ENCODE results near the gene MCF2.

The MCF2 gene

GRCh38 chrX:139642241-139642927 is 65.6 kb downstream of the MCF2 start:
- H3K4me1 ChIP-seq (ENCODE audit: insufficient read depth, low read length, poor library complexity, severe bottlenecking): no peaks in the 10 kb centered on the region
- H2AFZ ChIP-seq (ENCODE audit: low read length): no peak overlapping the region
- H3K4me3 ChIP-seq (ENCODE audit: low read length, poor library complexity, severe bottlenecking): no peak overlapping the region
- no peak overlapping the region for H3K4me2 ChIP-seq (ENCODE audit: low read depth, low read length, poor library complexity, severe bottlenecking)
- no peaks in the 10 kb centered on the region for H4K20me1 ChIP-seq (ENCODE audit: insufficient read depth, low read length, poor library complexity, severe bottlenecking)
- no peaks in the 10 kb centered on the region for H3K27me3 ChIP-seq (ENCODE audit: insufficient read depth, low read length, poor library complexity, severe bottlenecking)
- no peaks in the 10 kb centered on the region for H3K36me3 ChIP-seq (ENCODE audit: insufficient read depth, low read length)
- no peaks in the 10 kb centered on the region for H3K9me2 ChIP-seq (replicated peaks; ENCODE audit: low read depth, low read length)
- no peak overlapping the region for H3K9ac ChIP-seq (ENCODE audit: low read depth, low read length, poor library complexity, severe bottlenecking)
- no peaks in the 10 kb centered on the region for H3F3A ChIP-seq (ENCODE audit: low read depth)
- H3K9me3 ChIP-seq (ENCODE audit: insufficient read depth, low read depth, low read length): no peaks in the 10 kb centered on the region
- TF ChIP-seq EZH2phosphoT487 (IDR thresholded peaks at IDR 0.05; ENCODE audit: borderline replicate concordance) (no peak), CTCF (conservative IDR thresholded peaks at IDR 0.05; ENCODE audit: low read length) (no peak)
- no peaks in the 10 kb centered on the region for H3K79me2 ChIP-seq (ENCODE audit: insufficient read depth, low read length)

- no peaks in the 10 kb centered on the region for H3K36me3 ChIP-seq (ENCODE audit: insufficient read depth, low read length)
- H3K4me1 ChIP-seq (ENCODE audit: insufficient read depth, low read length, poor library complexity, severe bottlenecking): no peaks in the 10 kb centered on the region
- H3F3A ChIP-seq (ENCODE audit: low read depth): no peaks in the 10 kb centered on the region
- no peak overlapping the region for H3K9ac ChIP-seq (ENCODE audit: low read depth, low read length, poor library complexity, severe bottlenecking)
- H3K4me2 ChIP-seq (ENCODE audit: low read depth, low read length, poor library complexity, severe bottlenecking): no peak overlapping the region
- H3K9me3 ChIP-seq (ENCODE audit: insufficient read depth, low read depth, low read length): no peaks in the 10 kb centered on the region
- no peaks in the 10 kb centered on the region for H4K20me1 ChIP-seq (ENCODE audit: insufficient read depth, low read length, poor library complexity, severe bottlenecking)
- no peak overlapping the region for H2AFZ ChIP-seq (ENCODE audit: low read length)
- no peaks in the 10 kb centered on the region for H3K27me3 ChIP-seq (ENCODE audit: insufficient read depth, low read length, poor library complexity, severe bottlenecking)
- TF ChIP-seq EZH2phosphoT487 (IDR thresholded peaks at IDR 0.05; ENCODE audit: borderline replicate concordance): no peak
- TF ChIP-seq CTCF (conservative IDR thresholded peaks at IDR 0.05; ENCODE audit: low read length): no peak
- no peaks in the 10 kb centered on the region for H3K9me2 ChIP-seq (replicated peaks; ENCODE audit: low read depth, low read length)
- H3K79me2 ChIP-seq (ENCODE audit: insufficient read depth, low read length): no peaks in the 10 kb centered on the region
- H3K4me3 ChIP-seq (ENCODE audit: low read length, poor library complexity, severe bottlenecking): no peak overlapping the region
Observed at GRCh38 chrX:139640259-139640658, 67.7 kb downstream of the MCF2 start.

- no peaks in the 10 kb centered on the region for H4K20me1 ChIP-seq (ENCODE audit: insufficient read depth, low read length, poor library complexity, severe bottlenecking)
- no peak overlapping the region for H2AFZ ChIP-seq (ENCODE audit: low read length)
- TF ChIP-seq EZH2phosphoT487 (IDR thresholded peaks at IDR 0.05; ENCODE audit: borderline replicate concordance): no peak
- TF ChIP-seq CTCF (conservative IDR thresholded peaks at IDR 0.05; ENCODE audit: low read length): no peak
- no peaks in the 10 kb centered on the region for H3F3A ChIP-seq (ENCODE audit: low read depth)
- H3K79me2 ChIP-seq (ENCODE audit: insufficient read depth, low read length): no peaks in the 10 kb centered on the region
- no peak overlapping the region for H3K4me3 ChIP-seq (ENCODE audit: low read length, poor library complexity, severe bottlenecking)
- H3K36me3 ChIP-seq (ENCODE audit: insufficient read depth, low read length): no peaks in the 10 kb centered on the region
- H3K4me1 ChIP-seq (ENCODE audit: insufficient read depth, low read length, poor library complexity, severe bottlenecking): no peaks in the 10 kb centered on the region
- H3K9me2 ChIP-seq (replicated peaks; ENCODE audit: low read depth, low read length): no peaks in the 10 kb centered on the region
- no peaks in the 10 kb centered on the region for H3K9me3 ChIP-seq (ENCODE audit: insufficient read depth, low read depth, low read length)
- H3K9ac ChIP-seq (ENCODE audit: low read depth, low read length, poor library complexity, severe bottlenecking): no peak overlapping the region
- no peak overlapping the region for H3K4me2 ChIP-seq (ENCODE audit: low read depth, low read length, poor library complexity, severe bottlenecking)
- H3K27me3 ChIP-seq (ENCODE audit: insufficient read depth, low read length, poor library complexity, severe bottlenecking): no peaks in the 10 kb centered on the region
Observed at GRCh38 chrX:139639253-139639652, 68.7 kb downstream of the MCF2 start.
